ENCODE measurements around the gene ADAMTSL1. TPM values are rescaled to one million over a fixed set of nuclear protein-coding genes. Genes with fewer than 3 reads are reported as not detected.

Gene ADAMTSL1
- total RNA-seq, 1 donor from 2014 or later = 12.3 TPM

DNA sequence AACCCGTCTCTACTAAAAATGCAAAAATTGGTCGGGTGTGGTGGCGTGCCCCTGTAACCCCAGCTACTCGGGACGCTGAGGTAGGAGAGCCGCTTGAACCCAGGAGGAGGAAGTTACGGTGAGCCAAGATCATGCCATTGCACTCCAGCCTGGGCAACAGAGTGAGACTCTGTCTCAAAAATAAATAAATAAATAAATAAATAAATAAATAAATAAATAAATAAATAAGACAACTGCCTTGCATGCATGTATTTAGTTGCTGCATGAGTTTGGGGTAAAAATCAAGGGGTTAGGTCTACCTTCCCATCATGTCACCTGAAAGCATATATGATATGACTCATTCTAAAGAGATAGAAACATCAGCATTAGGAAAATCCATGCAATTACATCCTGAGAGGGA, 254.0 kb downstream of the ADAMTSL1 start:
- no peaks in the 10 kb centered on the region for H3K4me1 ChIP-seq
- TF ChIP-seq, protein P1, sequence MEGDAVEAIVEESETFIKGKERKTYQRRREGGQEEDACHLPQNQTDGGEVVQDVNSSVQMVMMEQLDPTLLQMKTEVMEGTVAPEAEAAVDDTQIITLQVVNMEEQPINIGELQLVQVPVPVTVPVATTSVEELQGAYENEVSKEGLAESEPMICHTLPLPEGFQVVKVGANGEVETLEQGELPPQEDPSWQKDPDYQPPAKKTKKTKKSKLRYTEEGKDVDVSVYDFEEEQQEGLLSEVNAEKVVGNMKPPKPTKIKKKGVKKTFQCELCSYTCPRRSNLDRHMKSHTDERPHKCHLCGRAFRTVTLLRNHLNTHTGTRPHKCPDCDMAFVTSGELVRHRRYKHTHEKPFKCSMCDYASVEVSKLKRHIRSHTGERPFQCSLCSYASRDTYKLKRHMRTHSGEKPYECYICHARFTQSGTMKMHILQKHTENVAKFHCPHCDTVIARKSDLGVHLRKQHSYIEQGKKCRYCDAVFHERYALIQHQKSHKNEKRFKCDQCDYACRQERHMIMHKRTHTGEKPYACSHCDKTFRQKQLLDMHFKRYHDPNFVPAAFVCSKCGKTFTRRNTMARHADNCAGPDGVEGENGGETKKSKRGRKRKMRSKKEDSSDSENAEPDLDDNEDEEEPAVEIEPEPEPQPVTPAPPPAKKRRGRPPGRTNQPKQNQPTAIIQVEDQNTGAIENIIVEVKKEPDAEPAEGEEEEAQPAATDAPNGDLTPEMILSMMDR (IDR thresholded peaks at IDR 0.05) = no peak
- peaks cover 0 to under 1% of the 10 kb centered on the region in 2 donors for H3K36me3 ChIP-seq
- H3K27ac ChIP-seq = no peak overlapping the region
- no peak overlapping the region for H3K4me3 ChIP-seq
- H3K9me3 ChIP-seq = no peaks in the 10 kb centered on the region
- no peaks in the 10 kb centered on the region for H3K27me3 ChIP-seq
- intact Hi-C loops (cut with DNase I) = no loop called here
- no peak for DNase-seq (ENCODE audit: low spot score in 2 of 2)

DNA sequence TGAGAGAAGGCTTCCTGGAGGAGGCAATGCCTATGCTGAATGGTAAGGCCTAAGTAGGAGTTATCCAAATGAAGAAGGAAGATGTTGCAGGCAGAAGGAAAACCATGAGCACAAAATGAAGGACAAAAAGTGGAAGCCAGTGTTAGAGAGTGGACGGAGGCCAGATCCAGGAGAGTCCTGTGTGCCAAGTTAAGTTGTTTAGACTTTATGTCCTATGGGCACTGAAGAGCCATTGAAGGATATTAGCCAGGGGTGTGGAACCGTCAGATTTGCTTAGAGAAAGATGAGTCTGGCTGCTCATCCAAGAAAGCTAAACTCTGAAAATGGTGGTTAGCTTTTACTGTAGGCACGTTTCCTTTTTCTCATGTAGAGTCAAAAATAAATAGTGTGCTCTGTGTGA, 254.7 kb downstream of the ADAMTSL1 start:
- no peaks in the 10 kb centered on the region for H3K9me3 ChIP-seq
- intact Hi-C loops (cut with DNase I) = no loop called here
- H3K36me3 ChIP-seq = no peaks in the 10 kb centered on the region
- no peaks in the 10 kb centered on the region for H3K27me3 ChIP-seq
- no peak overlapping the region for H3K27ac ChIP-seq
- H3K4me1 ChIP-seq = no peaks in the 10 kb centered on the region
- TF ChIP-seq, protein P1 (IDR thresholded peaks at IDR 0.05) = no peak
- H3K4me3 ChIP-seq = no peak overlapping the region
- DNase-seq (ENCODE audit: low spot score in 2 of 2) = no peak

DNA sequence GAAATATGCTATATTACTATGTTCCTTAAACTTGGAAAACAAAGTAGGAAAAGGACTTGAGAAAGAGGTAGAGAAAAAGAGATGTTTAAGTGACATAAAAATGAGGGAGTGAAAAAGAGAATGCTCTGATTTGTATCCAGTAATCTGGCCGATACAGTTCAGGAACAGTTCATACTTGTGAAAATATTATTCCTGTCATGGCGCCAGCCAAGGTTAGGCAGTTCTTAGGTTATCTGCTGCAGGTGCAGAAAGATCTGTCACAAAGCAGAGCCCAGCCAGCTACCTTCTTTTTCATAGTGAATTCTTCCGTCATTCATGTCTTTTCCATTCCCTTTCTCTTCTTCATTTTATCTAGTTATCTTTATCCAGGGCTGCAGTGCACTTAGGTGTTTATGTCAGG, 256.3 kb downstream of the ADAMTSL1 start:
- Histone ChIP-seq H3K27ac (no peak overlapping the region), H3K27me3 (no peaks in the 10 kb centered on the region), H3K4me1 (no peaks in the 10 kb centered on the region), H3K9me3 (no peaks in the 10 kb centered on the region), H3K4me3 (no peak overlapping the region), H3K36me3 (no peaks in the 10 kb centered on the region)
- DNase-seq (ENCODE audit: low spot score in 2 of 2) = no peak
- intact Hi-C loops (cut with DNase I) = no loop called here
- TF ChIP-seq, protein P1 (IDR thresholded peaks at IDR 0.05) = no peak

DNA sequence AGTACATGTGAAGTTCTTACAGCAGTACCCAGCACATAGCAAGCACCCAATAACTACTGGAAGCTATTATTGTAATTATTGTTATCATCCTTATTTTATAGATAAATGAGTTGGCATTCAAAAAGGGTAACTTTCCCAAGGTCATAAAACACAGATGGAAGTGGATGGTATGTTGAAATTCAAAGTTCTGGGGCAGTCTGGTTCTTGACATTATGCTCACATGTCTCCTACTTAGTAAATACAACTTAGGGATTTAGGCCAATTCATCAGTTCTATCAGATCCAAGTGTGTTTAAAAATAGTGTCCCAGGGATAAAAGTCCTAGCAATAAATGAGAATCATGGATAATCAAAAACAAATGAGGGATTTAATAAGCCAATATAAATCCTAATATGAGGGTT, 265.2 kb downstream of the ADAMTSL1 start:
- H3K27ac ChIP-seq = no peak overlapping the region
- TF ChIP-seq, protein P1 (IDR thresholded peaks at IDR 0.05) = no peak

DNA sequence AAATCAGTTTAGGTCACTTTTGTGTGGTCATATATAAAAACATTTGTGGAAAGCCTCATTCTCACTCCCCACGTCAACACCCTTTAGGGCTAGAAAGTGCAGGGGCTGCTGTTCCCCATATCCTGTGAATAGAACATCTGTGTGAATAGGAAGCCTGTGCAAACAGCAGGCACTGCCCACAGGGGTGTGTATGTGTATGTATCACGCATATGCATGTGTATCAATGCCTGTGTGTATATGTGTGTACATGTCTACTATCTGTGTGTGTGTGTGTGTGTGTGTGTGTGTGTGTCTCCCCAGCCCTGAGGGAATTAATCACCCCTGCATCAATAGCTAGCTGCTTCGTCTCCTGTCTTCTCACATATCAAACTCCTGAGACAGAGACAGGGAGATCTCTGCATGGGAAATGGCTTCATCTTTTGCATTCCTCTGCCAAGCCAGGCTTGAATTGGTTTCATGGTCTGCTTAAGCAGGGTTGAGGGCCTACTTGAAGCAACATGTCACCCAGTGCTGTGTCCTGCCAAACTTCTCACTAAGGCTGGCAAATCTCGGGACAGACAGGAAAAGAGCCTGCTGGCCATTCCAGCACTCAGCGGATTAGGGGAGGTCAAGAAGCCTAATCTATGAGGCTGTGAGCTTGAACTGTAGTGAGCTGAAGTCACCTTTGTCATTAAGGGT, 265.8 kb downstream of the ADAMTSL1 start:
- no peak overlapping the region for H3K27ac ChIP-seq
- intact Hi-C loops (cut with DNase I) = no loop called here
- H3K4me1 ChIP-seq = no peaks in the 10 kb centered on the region
- no peaks in the 10 kb centered on the region for H3K9me3 ChIP-seq
- DNase-seq (ENCODE audit: low spot score in 2 of 2) = no peak
- H3K4me3 ChIP-seq = no peak overlapping the region
- no peaks in the 10 kb centered on the region for H3K27me3 ChIP-seq
- no peaks in the 10 kb centered on the region for H3K36me3 ChIP-seq
- TF ChIP-seq, protein P1 (IDR thresholded peaks at IDR 0.05) = no peak

More for the DNA sequence above, 265.2 kb downstream of the ADAMTSL1 start:
- Histone ChIP-seq H3K9me3 (no peaks in the 10 kb centered on the region), H3K4me1 (no peaks in the 10 kb centered on the region), H3K36me3 (no peaks in the 10 kb centered on the region), H3K4me3 (no peak overlapping the region), H3K27me3 (no peaks in the 10 kb centered on the region)
- intact Hi-C loops (cut with DNase I) = no loop called here
- DNase-seq (ENCODE audit: low spot score in 2 of 2) = no peak

DNA sequence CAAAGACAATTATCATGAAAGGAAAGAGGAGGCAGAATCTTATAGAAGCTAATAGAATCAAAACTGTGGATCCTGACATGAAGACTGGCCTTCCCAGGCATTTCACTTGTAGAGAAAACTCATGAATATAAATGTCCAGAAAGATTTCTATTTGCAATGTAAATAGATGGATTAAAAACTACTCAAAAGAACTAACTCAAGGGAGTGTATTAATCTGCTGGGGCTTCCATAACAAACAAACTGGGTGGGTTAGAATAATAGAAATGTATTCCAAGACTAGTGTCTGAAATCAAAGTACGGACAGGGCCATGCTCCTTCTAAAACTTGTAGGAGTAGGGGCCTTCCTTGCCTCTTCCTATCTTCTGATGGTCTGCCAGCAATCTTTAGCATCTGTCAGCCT, 267.4 kb downstream of the ADAMTSL1 start:
- Histone ChIP-seq H3K27me3 (no peaks in the 10 kb centered on the region), H3K4me1 (no peaks in the 10 kb centered on the region), H3K9me3 (no peaks in the 10 kb centered on the region), H3K4me3 (no peak overlapping the region), H3K36me3 (no peaks in the 10 kb centered on the region), H3K27ac (no peak overlapping the region)
- no peak for DNase-seq (ENCODE audit: low spot score in 2 of 2)
- TF ChIP-seq, protein P1 (IDR thresholded peaks at IDR 0.05) = no peak
- intact Hi-C loops (cut with DNase I) = no loop called here
